Cardiac ventricle fibroblast (primary cell): Measurements from ENCODE around the gene HADHA. TPM values are rescaled to one million over a fixed set of nuclear protein-coding genes. Genes with fewer than 3 reads are reported as not detected.

Experiments
- total RNA-seq: library from RNA; depleted of rRNA; stranded (reverse); fragments of >200 nt; gene quantifications from 2 replicates; pipeline ENCODE4 v1.2.3, GENCODE V29; 2015

Gene HADHA
- total RNA-seq, result 140 and 142 TPM in 2 replicates

DNA sequence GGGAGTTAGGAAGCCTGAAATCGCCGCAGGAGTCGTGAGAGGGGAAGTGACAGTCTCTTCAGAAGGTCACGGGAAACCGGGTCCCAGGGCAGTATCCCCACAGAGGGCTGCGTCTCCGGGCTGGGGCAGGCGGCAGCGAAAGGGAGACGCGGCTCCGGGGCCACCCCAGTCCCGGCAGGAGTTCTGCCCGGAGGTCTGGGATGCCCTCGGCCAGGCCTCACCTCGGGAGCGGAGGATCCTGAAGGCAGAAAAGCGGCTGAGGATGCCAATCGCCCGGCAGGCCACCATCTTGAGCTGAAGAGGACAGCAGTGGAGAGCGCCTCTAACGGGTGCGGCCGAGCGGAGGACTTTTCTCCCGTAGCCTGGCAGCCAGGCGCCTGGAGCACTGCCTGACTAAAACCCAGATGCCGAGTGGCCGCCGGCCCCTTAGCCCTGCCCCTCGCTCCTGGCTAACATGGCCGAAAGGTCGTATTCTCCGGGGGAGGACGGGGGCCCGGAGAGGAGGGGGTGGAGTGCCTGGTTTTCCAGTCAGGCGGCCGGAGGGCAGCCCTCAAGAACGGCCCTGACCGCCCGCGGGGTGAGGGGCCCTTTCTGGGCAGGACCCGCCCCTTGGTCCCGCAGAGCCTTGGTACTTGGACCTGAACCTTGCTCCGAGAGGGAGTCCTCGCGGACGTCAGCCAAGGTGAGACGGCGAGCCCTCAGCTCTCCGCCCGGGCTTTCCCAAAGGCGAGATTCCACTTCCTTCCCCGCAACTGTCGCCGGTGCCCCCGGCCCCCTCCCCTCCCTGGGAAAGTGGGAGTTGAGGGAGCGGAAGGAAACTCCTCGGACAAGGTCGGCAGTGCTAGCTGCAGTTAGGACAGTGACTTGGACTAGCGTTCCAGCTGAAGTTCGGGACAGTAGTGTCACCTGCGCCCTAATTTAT, at the start of gene HADHA, which contains the start of gene HADHB:
HADHA (minus strand) TSS at position 324 of the 922 bp plus-strand sequence; CDS start at position 288, 36 bp downstream.
HADHB (plus strand) TSS at position 631 of the 922 bp plus-strand sequence. CDS start 9,316 bp downstream, outside the sequence.

DNA sequence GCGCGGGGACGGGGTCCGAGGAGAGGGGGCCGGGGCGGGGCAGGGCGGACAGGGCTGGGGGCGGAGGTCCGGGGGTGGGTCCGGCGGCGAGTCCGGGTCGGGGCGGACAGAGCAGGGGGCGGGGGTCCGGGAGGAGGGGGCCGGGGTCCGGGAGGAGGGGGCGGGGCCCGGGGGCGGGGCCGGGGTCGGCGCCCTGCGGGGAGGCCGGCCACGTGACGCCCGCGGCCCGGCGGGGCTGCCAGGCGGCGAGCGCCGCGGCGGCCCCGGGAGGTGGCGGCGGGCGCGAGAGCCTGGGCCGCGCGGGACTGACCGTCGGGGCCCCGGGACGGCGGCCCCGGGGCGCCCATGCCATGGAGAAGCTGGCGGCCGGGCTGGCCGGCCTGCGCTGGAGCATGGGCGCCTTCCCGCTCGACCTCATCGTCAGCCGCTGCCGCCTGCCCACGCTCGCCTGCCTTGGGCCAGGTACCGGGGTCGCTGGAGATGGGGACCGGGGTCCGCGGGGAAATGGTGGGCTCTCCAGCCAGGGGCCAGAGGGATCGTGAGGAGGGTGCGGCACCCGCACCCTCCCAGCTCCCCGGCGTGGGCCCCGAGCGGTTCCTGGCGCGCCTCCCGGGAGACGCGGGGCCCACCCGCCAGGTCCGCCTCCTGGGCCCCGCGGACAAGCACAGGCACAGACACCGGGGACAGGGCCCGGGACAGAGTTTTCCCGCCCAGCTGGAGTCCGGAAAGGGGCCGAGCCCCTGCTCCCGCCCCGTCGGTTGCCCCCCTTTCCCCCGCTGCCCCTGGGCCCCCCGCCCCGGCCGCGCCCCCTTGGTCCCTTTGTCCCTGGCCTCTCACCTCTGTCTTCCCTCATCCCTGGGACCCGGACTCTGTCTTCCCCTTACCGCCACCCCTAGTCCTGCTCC, 71.3 kb downstream of the HADHA start, which contains the start of gene GAREM2:
GAREM2 (plus strand) TSS at position 218 of the 905 bp plus-strand sequence; CDS start at position 351, 133 bp downstream.

Other genes starting within 250 kb of the HADHA start
- 125 and 136 TPM in 2 replicates for gene RAB10, start 210.5 kb downstream of the HADHA start, total RNA-seq
- 4.0 and 4.2 TPM in 2 replicates for gene GAREM2, start 71.5 kb downstream of the HADHA start, total RNA-seq
- gene HADHB, start 307 bp upstream of the HADHA start, total RNA-seq, result 147 and 148 TPM in 2 replicates
- 5.1 and 7.6 TPM in 2 replicates for gene SELENOI, start 101.5 kb upstream of the HADHA start, total RNA-seq
- not detected in 2 replicates for gene ADGRF3, start 102.2 kb upstream of the HADHA start, total RNA-seq
- gene DRC1, start 157.3 kb upstream of the HADHA start, total RNA-seq, result 0.59 TPM in 1 of 2 replicates, not detected in the other
- 0.06 and 0.54 TPM in 2 replicates for gene OTOF, start 233.5 kb upstream of the HADHA start, total RNA-seq